ENCODE measurements around the gene QTRT2. TPM values are rescaled to one million over a fixed set of nuclear protein-coding genes. Genes with fewer than 3 reads are reported as not detected.

The QTRT2 gene
- total and polyA plus RNA-seq, 10 of the 15 experiments (the other 5 are each of a cell fraction or from before 2014, with no cell fraction given): 17.8 to 42.3 (median 28.7) TPM

- POLR2A ChIA-PET: no interaction called here
- no peak for FAIRE-seq
- Histone ChIP-seq H3K36me3 (ENCODE audit: control insufficient read depth in 2 of 2, insufficient read depth in 2 of 2, low read length in 1 of 2) (no peaks in the 10 kb centered on the region), H3K9me3 (replicated peaks; ENCODE audit: control insufficient read depth, insufficient read depth, low read length) (no peaks in the 10 kb centered on the region; the same call in 2 of the 3 replicates), H3K9ac (ENCODE audit: control insufficient read depth, insufficient read depth, low read length) (no peak overlapping the region), H3K79me2 (ENCODE audit: control insufficient read depth, insufficient read depth, low read length) (no peaks in the 10 kb centered on the region), H2AFZ (ENCODE audit: control insufficient read depth, low read depth, low read length) (no peak overlapping the region), H3K27ac (ENCODE audit: control insufficient read depth, insufficient read depth) (no peak overlapping the region), H3K4me3 (no peak overlapping the region), H4K20me1 (ENCODE audit: control insufficient read depth, insufficient read depth) (no peaks in the 10 kb centered on the region), H3K4me2 (ENCODE audit: control insufficient read depth, insufficient read depth) (no peak overlapping the region), H3K27me3 (replicated peaks in 1 of 2; ENCODE audit: control insufficient read depth in 2 of 2, insufficient read depth in 2 of 2, low read length in 1 of 2) (no peaks in the 10 kb centered on the region; a peak in 2 of 4 replicates), H3K4me1 (ENCODE audit: control insufficient read depth, insufficient read depth, low read length) (no peaks in the 10 kb centered on the region)
- in situ Hi-C loops (cut with MboI): no loop called here
- TF ChIP-seq PBX3 (IDR thresholded peaks at IDR 0.05; ENCODE audit: insufficient replicate concordance, low read depth, low read length) (no peak), ETV6 (conservative IDR thresholded peaks at IDR 0.05 in 1 of 2, IDR thresholded peaks at IDR 0.05 in 1 of 2; ENCODE audit: borderline replicate concordance in 1 of 2, low read depth in 1 of 2) (no peak), NFYB (IDR thresholded peaks at IDR 0.05; ENCODE audit: insufficient read depth, low read depth, low read length) (no peak), MTA3 (IDR thresholded peaks at IDR 0.05; ENCODE audit: borderline replicate concordance, low read length) (no peak), EZH2 (IDR thresholded peaks at IDR 0.05; ENCODE audit: borderline replicate concordance, control insufficient read depth, low read depth, low read length) (no peak), HSF1 (IDR thresholded peaks at IDR 0.05; ENCODE audit: low read depth, low read length) (no peak), GABPA (IDR thresholded peaks at IDR 0.05; ENCODE audit: low read depth) (no peak), EED (IDR thresholded peaks at IDR 0.05; ENCODE audit: low read depth) (no peak), CEBPZ (IDR thresholded peaks at IDR 0.05; ENCODE audit: low read depth, low read length) (no peak)
- intact Hi-C loops (cut with micrococcal nuclease; ENCODE audit: unreplicated experiment): no loop called here
- RAD21 ChIA-PET (ENCODE audit: unreplicated experiment): no interaction called here
- CTCF ChIA-PET: no interaction called here
- ATAC-seq: no peak
- 50% methylated on average over 1 of the region's 1 CpG for WGBS (ENCODE audit: insufficient coverage, insufficient replicate concordance, low lambda C conversion rate, missing lambda C conversion rate)
- DNase-seq (ENCODE audit: low read depth, low spot score): no peak
- SMC1A ChIA-PET (ENCODE audit: uncharacterized antibody, unreplicated experiment): no interaction called here
- no TSS peak for BruUV-seq (replicated peaks)
Observed at GRCh38 chr3:114119776-114120175, 63.2 kb downstream of the QTRT2 start.

Data from GM12878 (cell line).